Vagina (tissue), 2 donors: Measurements from ENCODE around the gene LPAR4.

Experiments used
- CTCF ChIP-seq, 3 experiments: fragments of 450-650 bp in 2 of 3; fragments of 200-600 bp in 1 of 3; sonication (generic) in 1 of 3; IDR thresholded peaks; one replicate each; pipeline ENCODE4 v1.5.1; 2017 to 2019; ENCODE audit warnings: antibody characterized with exemption in 3 of 3, mild to moderate bottlenecking in 2 of 3, moderate library complexity in 2 of 3
- POLR2AphosphoS5 ChIP-seq, 2 donors: sonication (generic); formaldehyde crosslinking; IDR thresholded peaks; one replicate each; pipeline ENCODE4 v1.9.0; 2017; ENCODE audit warnings: antibody characterized with exemption in 2 of 2, mild to moderate bottlenecking in 2 of 2, low read depth in 1 of 2; ENCODE audit not compliant: insufficient read depth in 1 of 2

GRCh38 chrX:78725287-78725686 is 22.2 kb upstream of the LPAR4 start:
- TF ChIP-seq CTCF (IDR thresholded peaks at IDR 0.05) (no peak), POLR2AphosphoS5 (IDR thresholded peaks at IDR 0.05; ENCODE audit: insufficient read depth in 1 of 2, low read depth in 1 of 2) (no peak)
